Stimulated activated CD4-positive, alpha-beta T cell treated with anti-CD3 and anti-CD28 coated beads, TNF-alpha, amount 100 ng/mL, for 48 hours (primary cell): ENCODE results near the gene PIK3CB.
"Not testable (repeated sequence)": the region's sequence is repeated elsewhere in the genome, so short reads cannot be mapped to it uniquely, and the experiment has no call there.

Experiments used
- DNase-seq, 3 donors: peaks; one replicate each; pipeline ENCODE4 v3.0.0-alpha.2; 2020; ENCODE audit warnings: low read depth in 3 of 3

PIK3CB gene

GRCh38 chr3:138806376-138807080 lies 28.2 kb downstream of the PIK3CB start:
- DNase-seq = no peak

DNA sequence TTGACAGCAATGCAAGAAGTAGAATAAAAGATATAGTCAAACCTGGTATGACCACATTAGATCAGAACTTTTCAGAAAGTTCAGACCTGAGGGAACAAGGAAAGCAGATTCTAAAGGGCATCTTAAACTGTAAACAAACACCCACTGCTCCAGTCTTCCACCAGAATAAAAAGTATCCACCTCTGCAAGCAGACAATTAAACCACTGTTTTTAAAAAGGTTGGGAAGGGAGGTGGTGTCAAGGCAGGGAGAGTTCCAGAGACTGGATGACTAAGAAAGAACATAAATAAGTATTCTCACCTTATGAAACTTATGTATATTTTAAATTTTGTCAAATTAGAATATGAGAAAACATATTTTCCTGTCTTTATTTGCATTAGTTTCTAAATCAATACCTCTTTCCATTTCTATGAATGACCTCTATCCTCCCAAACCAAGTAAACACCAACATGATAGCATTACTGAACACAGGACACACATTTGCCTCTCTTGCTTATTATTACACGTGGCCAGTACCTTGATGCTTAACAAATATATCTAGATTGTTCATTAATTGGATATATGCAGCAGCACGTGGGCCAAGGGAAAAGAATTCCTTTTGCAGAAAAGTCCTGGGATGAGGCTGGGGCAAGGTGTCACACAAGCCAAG lies 31.6 kb downstream of the PIK3CB start:
- no peak for DNase-seq

DNA sequence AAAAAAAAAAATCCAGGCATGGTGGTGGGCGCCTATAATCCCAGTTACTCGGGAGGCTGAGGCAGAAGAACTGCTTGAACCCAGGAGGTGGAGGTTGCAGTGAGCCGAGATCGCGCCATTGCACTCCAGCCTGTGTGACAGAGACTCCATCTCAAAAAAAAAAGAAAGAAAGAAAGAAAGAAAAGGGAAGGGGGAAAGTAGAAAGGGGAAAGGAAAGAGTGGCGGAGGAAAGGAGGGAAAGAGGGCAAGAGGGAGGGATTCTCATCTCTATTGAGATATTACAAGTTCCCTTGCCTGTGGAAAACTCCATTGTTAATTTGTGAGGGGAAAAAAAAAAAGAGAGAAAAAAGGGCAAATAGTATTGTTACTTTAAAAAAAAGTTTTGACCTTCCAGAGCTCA lies 32.5 kb downstream of the PIK3CB start:
- DNase-seq = not testable (repeated sequence)

DNA sequence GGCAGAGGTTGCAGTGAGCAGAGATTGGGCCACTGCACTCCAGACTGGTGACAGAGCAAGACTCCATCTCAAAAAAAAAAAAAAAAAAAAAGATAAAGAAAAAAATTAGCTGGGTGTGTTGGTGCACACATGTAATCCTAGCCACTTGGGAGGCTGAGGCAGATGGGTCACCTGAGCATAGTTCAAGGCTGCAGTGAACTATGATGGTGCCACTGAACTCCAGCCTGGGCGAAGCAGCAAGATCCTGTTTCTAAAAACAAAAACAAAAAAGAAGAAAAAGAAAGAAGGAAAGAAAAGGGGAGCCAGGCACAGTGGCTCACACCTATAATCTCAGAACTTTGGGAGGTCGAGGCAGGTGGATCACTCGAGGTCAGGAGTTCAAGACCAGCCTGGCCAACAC lies 32.9 kb downstream of the PIK3CB start:
- no peak for DNase-seq

- no peak for DNase-seq
These were observed 34.5 kb downstream of the PIK3CB start for GRCh38 chr3:138800248-138800647.

DNA sequence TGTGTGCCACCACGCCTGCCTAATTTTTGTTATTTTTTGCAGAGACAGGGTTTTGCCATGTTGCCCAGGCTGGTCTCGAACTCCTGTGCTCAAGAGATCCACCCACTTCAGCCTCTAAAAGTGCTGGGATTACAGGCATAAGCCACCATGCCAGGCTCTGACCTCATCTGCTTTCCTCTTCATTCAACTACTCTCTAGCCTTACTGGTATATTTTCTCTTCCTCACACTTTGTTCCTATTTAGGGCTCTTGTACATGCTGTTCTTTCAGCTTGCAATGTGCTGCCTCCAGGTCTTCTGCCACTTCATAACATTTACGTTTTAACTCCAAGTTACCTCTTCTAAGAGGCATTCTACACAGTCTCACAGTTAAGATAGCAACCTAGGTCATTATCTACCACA lies 34.9 kb downstream of the PIK3CB start:
- no peak for DNase-seq

DNA sequence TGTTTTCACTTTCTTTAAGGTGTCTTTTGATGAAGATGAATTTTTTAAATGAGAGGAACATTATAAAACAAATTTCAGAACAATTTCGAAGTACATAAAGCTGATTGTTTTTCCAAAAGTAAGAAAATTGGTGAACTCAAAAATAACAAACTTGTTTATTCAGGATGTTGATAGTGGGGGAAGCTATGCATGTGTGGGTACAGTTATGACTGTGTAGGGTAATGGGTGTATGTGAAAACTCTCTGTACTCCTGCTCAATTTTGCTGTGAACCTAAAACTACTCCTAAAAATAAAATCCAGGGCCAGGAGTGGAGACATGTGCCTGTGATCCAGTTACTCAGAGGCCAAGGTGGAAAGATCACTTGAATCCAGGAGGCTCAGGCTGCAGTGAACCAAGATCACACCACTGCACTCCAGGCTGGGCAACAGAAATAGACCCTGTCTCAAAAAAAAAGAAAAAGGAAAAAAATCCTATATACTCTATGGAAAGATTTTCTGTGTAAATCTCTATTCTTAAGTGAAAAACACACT lies 37.2 kb downstream of the PIK3CB start:
- DNase-seq = no peak

DNA sequence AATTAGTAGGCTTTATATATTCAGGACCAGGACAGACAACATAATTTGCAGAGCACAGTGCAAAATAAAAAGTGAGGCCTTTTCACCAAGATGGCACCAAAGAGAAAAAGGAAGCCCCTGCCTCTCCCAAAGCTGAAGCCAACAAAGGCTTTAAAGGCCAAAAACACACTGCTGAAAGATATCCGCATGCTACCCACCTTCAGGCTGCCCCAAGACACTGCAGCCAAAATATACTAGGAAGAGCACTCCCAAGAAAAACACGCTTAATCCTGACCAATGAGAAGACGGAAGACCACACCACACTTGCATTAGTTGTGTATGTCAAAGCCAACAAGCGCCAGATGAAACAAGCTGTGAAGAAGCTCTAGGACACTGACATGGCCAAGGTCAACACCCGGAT lies 38.0 kb downstream of the PIK3CB start:
- DNase-seq = no peak

- DNase-seq = no peak
These were observed 47.9 kb downstream of the PIK3CB start for GRCh38 chr3:138786788-138787271.

- DNase-seq = no peak
These were observed 48.8 kb downstream of the PIK3CB start for GRCh38 chr3:138785951-138786350.

DNA sequence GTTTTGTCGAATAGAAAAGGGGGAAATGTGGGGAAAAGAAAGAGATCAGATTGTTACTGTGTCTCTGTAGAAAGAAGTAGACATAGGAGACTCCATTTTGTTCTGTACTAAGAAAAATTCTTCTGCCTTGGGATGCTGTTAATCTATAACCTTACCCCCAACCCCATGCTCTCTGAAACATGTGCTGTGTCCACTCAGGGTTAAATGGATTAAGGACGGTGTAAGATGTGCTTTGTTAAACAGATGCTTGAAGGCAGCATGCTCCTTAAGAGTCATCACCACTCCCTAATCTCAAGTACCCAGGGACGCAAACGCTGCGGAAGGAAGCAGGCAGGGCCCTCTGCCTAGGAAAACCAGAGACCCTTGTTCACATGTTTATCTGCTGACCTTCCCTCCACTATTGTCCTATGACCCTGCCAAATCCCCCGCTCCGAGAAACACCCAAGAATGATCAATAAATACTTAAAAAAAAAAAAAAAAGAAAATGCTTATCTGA lies 49.3 kb downstream of the PIK3CB start:
- DNase-seq = not testable (repeated sequence)

- no peak for DNase-seq
These were observed 52.0 kb downstream of the PIK3CB start for GRCh38 chr3:138782755-138783154.

GRCh38 chr3:138781012-138781470 lies 53.7 kb downstream of the PIK3CB start:
- no peak for DNase-seq

DNA sequence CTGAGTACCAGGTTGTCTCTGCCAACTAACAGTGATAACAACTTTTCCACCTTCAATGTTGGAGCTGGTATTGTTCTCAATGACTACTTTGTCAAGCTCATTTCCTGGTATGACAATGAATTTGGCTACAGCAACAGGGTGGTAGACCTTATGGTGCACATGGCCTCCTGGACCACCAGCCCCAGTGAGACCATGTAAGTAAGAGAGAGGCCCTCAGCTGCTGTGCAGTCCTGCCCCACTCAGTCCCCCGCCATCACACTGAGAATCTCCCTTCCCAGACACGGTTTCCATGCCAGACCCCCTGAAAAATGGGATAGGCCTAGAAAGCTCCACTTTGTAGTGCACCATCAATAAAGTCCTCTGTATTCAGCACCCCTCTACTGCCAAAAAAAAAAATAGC lies 56.1 kb downstream of the PIK3CB start:
- DNase-seq = no peak

- DNase-seq = no peak
These were observed 57.8 kb downstream of the PIK3CB start for GRCh38 chr3:138776961-138777360.

GRCh38 chr3:138775254-138775595 lies 59.5 kb downstream of the PIK3CB start:
- no peak for DNase-seq

- no peak for DNase-seq
These were observed 60.0 kb downstream of the PIK3CB start for GRCh38 chr3:138774529-138775253.

DNA sequence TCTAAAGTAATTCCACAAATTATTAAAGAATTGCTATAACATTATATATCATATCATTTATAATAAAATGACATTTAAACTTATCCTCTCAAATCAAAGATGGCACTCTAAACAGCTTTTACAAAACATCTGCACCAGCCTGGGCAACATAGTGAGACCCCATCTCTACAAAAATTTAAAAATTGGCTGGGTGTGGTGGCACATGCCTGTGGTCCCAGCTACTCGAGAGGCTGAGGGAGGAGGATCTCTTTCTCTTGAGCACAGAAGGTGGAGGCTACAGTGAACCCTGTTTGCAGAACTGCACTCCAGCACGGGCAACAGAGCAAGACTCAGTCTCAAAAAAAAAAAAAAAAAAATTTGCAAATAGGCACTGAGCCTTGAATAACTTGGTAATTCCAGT lies 63.1 kb downstream of the PIK3CB start:
- no peak for DNase-seq

DNA sequence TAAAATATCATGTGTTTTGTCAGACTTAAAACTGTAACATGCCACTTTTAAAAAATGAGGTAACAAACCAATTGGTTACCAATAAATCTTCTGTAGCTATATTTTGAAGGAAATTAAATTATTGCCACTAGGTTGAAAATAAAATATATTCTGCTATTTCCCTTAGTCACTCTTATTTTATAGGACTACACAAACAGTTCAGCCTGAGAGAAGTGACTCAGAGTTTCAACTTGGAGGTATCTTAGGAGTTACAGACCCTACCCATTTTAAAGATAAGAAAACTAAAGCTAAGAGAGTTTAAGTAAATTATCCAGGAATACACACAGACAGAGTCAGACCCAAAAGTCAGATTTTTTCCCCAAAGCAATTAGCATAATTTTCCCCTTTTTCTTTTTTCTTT lies 65.1 kb downstream of the PIK3CB start:
- no peak for DNase-seq

GRCh38 chr3:138768946-138769345 lies 65.8 kb downstream of the PIK3CB start:
- DNase-seq = no peak

DNA sequence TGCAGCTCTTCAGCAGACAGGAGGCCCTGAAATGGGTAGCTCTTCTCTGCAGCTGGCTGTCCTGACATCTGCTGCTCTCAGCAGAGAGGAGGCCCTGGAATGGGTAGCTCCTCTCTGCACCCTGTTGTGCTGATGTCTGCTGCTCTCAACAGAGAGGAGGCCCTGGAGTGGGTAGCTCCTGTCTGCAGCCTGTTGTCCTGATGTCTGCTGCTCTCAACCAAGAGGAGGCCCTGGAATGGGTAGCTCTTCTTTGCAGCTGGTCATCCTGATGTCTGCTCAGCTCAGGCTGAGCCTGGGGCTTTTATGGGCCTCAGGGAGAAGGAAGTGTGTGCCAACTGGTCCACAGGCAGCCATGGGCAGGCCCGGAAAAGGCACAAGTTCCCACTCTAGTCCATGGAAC lies 66.6 kb downstream of the PIK3CB start:
- DNase-seq = no peak

- DNase-seq = no peak
These were observed 67.1 kb downstream of the PIK3CB start for GRCh38 chr3:138767498-138768104.
